Panc1 (cell line): ENCODE measurements around the gene MSH2. TPM values are rescaled to one million over a fixed set of nuclear protein-coding genes. Genes with fewer than 3 reads are reported as not detected.
A peak's percentile ranks its signal among the peaks of the same experiment; 100 is the strongest.

ENCODE experiments used
- ATAC-seq: fragments of 200-7000 bp; cut with Tn5 transposase; 2 replicates; pipeline ENCODE4 v1.9.1; 2020; ENCODE audit warnings: mild to moderate bottlenecking, moderate library complexity
- BruUV-seq: library from RNA; stranded (reverse); fragments of 400-500 nt; replicated peaks from 2 replicates; lab custom pipeline; 2021; lab: Mats Ljungman, UMichigan
- CTCF ChIA-PET: fragments of 300-600 bp; sonication (Branson Sonifier 250); formaldehyde crosslinking; loops from one replicate; lab custom pipeline; 2022; ENCODE audit warnings: antibody characterized with exemption; lab: Charles Lee
- POLR2A ChIA-PET: fragments of 300-600 bp; sonication (Branson Sonifier 250); formaldehyde crosslinking; loops from one replicate; lab custom pipeline; 2022; ENCODE audit warnings: antibody characterized with exemption; lab: Charles Lee
- DNase-seq: peaks from one replicate; pipeline ENCODE4 v3.0.0-alpha.2; 2010; ENCODE audit warnings: low read depth, low spot score
- H3K27ac ChIP-seq: 2 replicates; pipeline ENCODE4 v1.5.1; 2011; ENCODE audit warnings: mild to moderate bottlenecking, low read length, inconsistent platforms
- H3K27me3 ChIP-seq: fragments of 200-500 bp; sonication (Bioruptor generic); 2 replicates; pipeline ENCODE4 v1.6.0; 2014; ENCODE audit warnings: low read length, inconsistent platforms; ENCODE audit not compliant: control insufficient read depth, insufficient read depth
- H3K36me3 ChIP-seq: fragments of 200-500 bp; sonication (Bioruptor generic); 2 replicates; pipeline ENCODE4 v1.5.1; 2014; ENCODE audit warnings: inconsistent platforms, mild to moderate bottlenecking, low read length, moderate library complexity; ENCODE audit not compliant: control insufficient read depth, insufficient read depth
- H3K4me1 ChIP-seq: 2 replicates; pipeline ENCODE4 v1.5.1; 2011; ENCODE audit warnings: inconsistent platforms, mild to moderate bottlenecking, low read length, moderate library complexity; ENCODE audit not compliant: control insufficient read depth, insufficient read depth
- H3K4me3 ChIP-seq, 2 experiments: 2 replicates each; pipeline ENCODE4 v1.5.1; 2011 to 2012; ENCODE audit warnings: low read depth in 2 of 2, low read length in 2 of 2, mild to moderate bottlenecking in 2 of 2, inconsistent platforms in 1 of 2, moderate library complexity in 1 of 2
- H3K9me3 ChIP-seq: fragments of 200-500 bp; sonication (Bioruptor generic); 2 replicates; pipeline ENCODE4 v1.5.1; 2014; ENCODE audit warnings: low read depth, mild to moderate bottlenecking, inconsistent platforms, low read length, moderate library complexity; ENCODE audit not compliant: control insufficient read depth, insufficient read depth
- CTCF ChIP-seq: fragments of 450-650 bp; IDR thresholded peaks from 2 replicates; pipeline ENCODE4 v1.5.1; 2017; ENCODE audit warnings: mild to moderate bottlenecking
- POLR2AphosphoS5 ChIP-seq: IDR thresholded peaks from 2 replicates; pipeline ENCODE4 v1.6.1; 2012; ENCODE audit warnings: mild to moderate bottlenecking, low read depth, low read length, moderate library complexity
- REST ChIP-seq, 2 experiments: IDR thresholded peaks; 2 replicates each; pipeline ENCODE4 v1.6.1; 2011 to 2012; ENCODE audit warnings: low read depth in 2 of 2, control low read depth in 1 of 2, low read length in 1 of 2, mild to moderate bottlenecking in 1 of 2, moderate library complexity in 1 of 2; ENCODE audit not compliant: insufficient read depth in 1 of 2
- SIN3A ChIP-seq: IDR thresholded peaks from 2 replicates; pipeline ENCODE4 v1.6.1; 2012; ENCODE audit warnings: low read depth, mild to moderate bottlenecking, low read length, moderate library complexity, borderline replicate concordance; ENCODE audit not compliant: insufficient read depth
- TCF7L2 ChIP-seq: IDR thresholded peaks from 2 replicates; pipeline ENCODE4 v1.6.1; 2011; ENCODE audit warnings: mild to moderate bottlenecking, low read depth, low read length, inconsistent platforms
- in situ Hi-C: cut with HindIII; loops from 2 replicates; pipeline ENCODE4 v1.10.0; 2016; ENCODE audit warnings: low sequenced_read_pairs, low pct_unique_long_range_greater_than_20kb
- intact Hi-C: fragments of 100-400 bp; cut with micrococcal nuclease; formaldehyde crosslinking; loops from one replicate; pipeline ENCODE4 v1.10.0; 2022; ENCODE audit not compliant: unreplicated experiment
- total RNA-seq: library from RNA; stranded (reverse); gene quantifications from one replicate; pipeline ENCODE4 v1.2.1, GENCODE V29; 2021; ENCODE audit not compliant: unreplicated experiment

MSH2 gene
- total RNA-seq, 1 experiment from 2014 or later = 72.2 TPM

GRCh38 chr2:47484396-47484795, 81.4 kb downstream of the MSH2 start:
- CTCF ChIA-PET = no interaction called here
- no TSS peak for BruUV-seq

GRCh38 chr2:47485177-47485576, 82.2 kb downstream of the MSH2 start:
- POLR2A ChIA-PET = no interaction called here

More at GRCh38 chr2:47484396-47484795, 81.4 kb downstream of the MSH2 start:
- H3K9me3 ChIP-seq = no peaks in the 10 kb centered on the region
- no peak for TF ChIP-seq POLR2AphosphoS5
- no peak for TF ChIP-seq TCF7L2
- no peak for TF ChIP-seq SIN3A
- TF ChIP-seq REST (IDR thresholded peaks at IDR 0.05; ENCODE audit: insufficient read depth in 1 of 2, low read depth in 2 of 2, low read length in 1 of 2) = no peak
- no peak for TF ChIP-seq CTCF
- POLR2A ChIA-PET = interaction anchor here (0.7 kb wide), 1 partner anchor 59 kb away, joined by 3 read pairs; no protein-coding TSS in a partner anchor
- no peak for DNase-seq
- in situ Hi-C loops (no loop called here), intact Hi-C loops (no loop called here)
- H3K4me1 ChIP-seq = peaks cover 8% of the 10 kb centered on the region; the same call in 1 of the 2 replicates
- no peak for ATAC-seq
- no peak overlapping the region for H3K27ac ChIP-seq
- peaks cover 3% of the 10 kb centered on the region; the same call in 1 of the 2 replicates for H3K36me3 ChIP-seq
- no peaks in the 10 kb centered on the region for H3K27me3 ChIP-seq
- H3K4me3 ChIP-seq = no peak overlapping the region

More at GRCh38 chr2:47485177-47485576, 82.2 kb downstream of the MSH2 start:
- intact Hi-C loops = no loop called here
- BruUV-seq = TSS peak; percentile 23
- no peak for TF ChIP-seq POLR2AphosphoS5
- no peak for TF ChIP-seq REST (IDR thresholded peaks at IDR 0.05; ENCODE audit: insufficient read depth in 1 of 2, low read depth in 2 of 2, low read length in 1 of 2)
- no peak for TF ChIP-seq CTCF
- TF ChIP-seq TCF7L2 = no peak
- no peak for TF ChIP-seq SIN3A
- Histone ChIP-seq H3K27me3 (no peaks in the 10 kb centered on the region), H3K27ac (no peak overlapping the region), H3K36me3 (no peaks in the 10 kb centered on the region; the same call in 1 of the 2 replicates), H3K4me3 (no peak overlapping the region), H3K4me1 (peaks cover 8% of the 10 kb centered on the region; the same call in 1 of the 2 replicates), H3K9me3 (no peaks in the 10 kb centered on the region)
- no peak for DNase-seq
- CTCF ChIA-PET = no interaction called here
- no peak for ATAC-seq
- in situ Hi-C loops = no loop called here
